LNCaP clone FGC (cell line): ENCODE measurements around the gene PLEKHG1.

ENCODE experiments used
- DNase-seq: peaks from one replicate; pipeline ENCODE4 v3.0.0-alpha.2; 2011; ENCODE audit warnings: low read depth
- H3K4me3 ChIP-seq: 2 replicates; pipeline ENCODE4 v1.5.1; 2011; ENCODE audit warnings: mild to moderate bottlenecking, low read depth, low read length, control low read depth
- CTCF ChIP-seq: IDR thresholded peaks from 2 replicates; pipeline ENCODE4 v1.5.1; 2012; ENCODE audit warnings: mild to moderate bottlenecking; ENCODE audit not compliant: control insufficient read depth, insufficient read depth; ENCODE audit errors: extremely low read depth

Gene PLEKHG1

GRCh38 chr6:150588888-150589499, 10.7 kb upstream of the PLEKHG1 start:
- TF ChIP-seq CTCF = no peak
- DNase-seq = no peak
- H3K4me3 ChIP-seq = no peak overlapping the region

GRCh38 chr6:150589852-150590251, 9.8 kb upstream of the PLEKHG1 start:
- TF ChIP-seq CTCF = no peak
- no peak for DNase-seq
- no peak overlapping the region for H3K4me3 ChIP-seq

GRCh38 chr6:150590446-150590845, 9.2 kb upstream of the PLEKHG1 start:
- no peak overlapping the region for H3K4me3 ChIP-seq
- no peak for TF ChIP-seq CTCF
- no peak for DNase-seq

- TF ChIP-seq CTCF = no peak
- H3K4me3 ChIP-seq = no peak overlapping the region
- DNase-seq = no peak
Measured at GRCh38 chr6:150592377-150592995, 7.2 kb upstream of the PLEKHG1 start.

GRCh38 chr6:150593119-150593518, 6.6 kb upstream of the PLEKHG1 start:
- H3K4me3 ChIP-seq = no peak overlapping the region
- no peak for DNase-seq
- TF ChIP-seq CTCF = no peak

- DNase-seq = no peak
- TF ChIP-seq CTCF = no peak
- no peak overlapping the region for H3K4me3 ChIP-seq
Measured at GRCh38 chr6:150596439-150596838, 3.2 kb upstream of the PLEKHG1 start.

- no peak for DNase-seq
- TF ChIP-seq CTCF = no peak
Measured at GRCh38 chr6:150598401-150598800, 1.3 kb upstream of the PLEKHG1 start.

More at GRCh38 chr6:150598401-150598800, 1.3 kb upstream of the PLEKHG1 start:
- H3K4me3 ChIP-seq = no peak overlapping the region
